ENCODE measurements around the gene FAM170B. TPM values are rescaled to one million over a fixed set of nuclear protein-coding genes. Genes with fewer than 3 reads are reported as not detected.

Gene FAM170B
- total and polyA plus RNA-seq, 9 of the 15 experiments (the other 6 are each of a cell fraction or from before 2014, with no cell fraction given), result 0.11 to 0.21 TPM; not detected in 7

DNA sequence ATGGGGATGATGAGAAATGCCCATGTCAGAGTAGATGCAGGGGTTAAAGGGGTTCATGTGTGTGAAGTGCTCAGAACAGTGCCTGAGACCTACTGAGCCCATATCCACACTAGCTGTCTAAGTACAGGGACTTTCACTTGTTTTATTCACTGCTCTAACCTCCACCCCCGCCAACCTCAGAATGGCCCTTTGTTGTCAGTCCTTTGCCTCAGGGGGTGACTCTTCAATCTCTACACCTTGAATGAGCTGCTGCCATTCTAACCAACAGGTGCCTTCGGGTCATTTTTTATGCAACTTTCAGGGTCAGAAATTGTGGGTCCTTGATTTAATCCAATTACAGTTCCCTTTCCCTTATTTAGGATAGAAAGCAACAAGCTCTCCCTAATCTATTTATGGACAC, 44.7 kb downstream of the FAM170B start:
- H3K36me3 ChIP-seq (ENCODE audit: control insufficient read depth, insufficient read depth, low read length), result no peaks in the 10 kb centered on the region
- no peak for ATAC-seq
- WGBS (ENCODE audit: insufficient coverage, low coverage, missing lambda C conversion rate), result 9% methylated on average over 2 of the region's 2 CpGs
- intact Hi-C loops (cut with micrococcal nuclease), result no loop called here
- no TSS peak for BruUV-seq (replicated peaks)
- no peak overlapping the region for H3K9ac ChIP-seq (ENCODE audit: insufficient read depth in 1 of 2, low read depth in 2 of 2, low read length in 2 of 2)
- no peak for DNase-seq (ENCODE audit: extremely low read depth in 1 of 4, low spot score in 3 of 4)
- H3K4me2 ChIP-seq (ENCODE audit: insufficient read depth, low read length), result no peak overlapping the region
- H3K9me1 ChIP-seq (ENCODE audit: control insufficient read depth, insufficient read depth, low read length), result peaks cover 2% of the 10 kb centered on the region
- in situ Hi-C loops (cut with MboI), result no loop called here
- no peak overlapping the region for H3K4me3 ChIP-seq
- POLR2A ChIA-PET, result interaction anchor here (0.5 to 2.1 kb wide), 5 partner anchors 9 to 37 kb away, joined by 3 to 8 read pairs (median 3); no protein-coding TSS in a partner anchor
- no peaks in the 10 kb centered on the region for H4K20me1 ChIP-seq (replicated peaks; ENCODE audit: control insufficient read depth, insufficient read depth, low read length)
- FAIRE-seq, result no peak
- CTCF ChIA-PET (ENCODE audit: low intra/inter-chr PET ratio), result no interaction called here
- no peak overlapping the region for H3K27ac ChIP-seq (ENCODE audit: extremely low read depth, low read depth, low read length)
- H3K79me2 ChIP-seq (ENCODE audit: control insufficient read depth, insufficient read depth, low read length), result no peaks in the 10 kb centered on the region
- H3K4me1 ChIP-seq (replicated peaks in 1 of 2; ENCODE audit: control insufficient read depth in 2 of 2, insufficient read depth in 2 of 2, low read length in 2 of 2), result no peaks in the 10 kb centered on the region
- no peak overlapping the region for H2AFZ ChIP-seq (ENCODE audit: low read depth, low read length)
- H3K9me3 ChIP-seq (replicated peaks; ENCODE audit: control insufficient read depth, insufficient read depth, low read depth, low read length), result no peaks in the 10 kb centered on the region; the same call in 1 of the 2 replicates
- no peaks in the 10 kb centered on the region for H3K27me3 ChIP-seq (ENCODE audit: control insufficient read depth in 2 of 2, insufficient read depth in 2 of 2, low read length in 2 of 2)
- TF ChIP-seq ZNF644 (tag; IDR thresholded peaks at IDR 0.05; ENCODE audit: low read depth) (no peak), ZBTB8A (IDR thresholded peaks at IDR 0.05; ENCODE audit: partially characterized antibody) (no peak), ZNF445 (CRISPR knock-in tag; IDR thresholded peaks at IDR 0.05; ENCODE audit: low read depth) (no peak), TCFL5 (CRISPR knock-in tag; conservative IDR thresholded peaks at IDR 0.05) (no peak), NBN (IDR thresholded peaks at IDR 0.05; ENCODE audit: low read depth) (no peak), TOE1 (IDR thresholded peaks at IDR 0.05; ENCODE audit: borderline replicate concordance) (no peak), TOE1 (CRISPR knock-in tag; IDR thresholded peaks at IDR 0.05; ENCODE audit: borderline replicate concordance, low read depth) (no peak), FOXM1 (IDR thresholded peaks at IDR 0.05; ENCODE audit: low read depth) (no peak), FOXM1 (CRISPR knock-in tag; IDR thresholded peaks at IDR 0.05; ENCODE audit: low read depth) (no peak), RBBP5 (IDR thresholded peaks at IDR 0.05; ENCODE audit: borderline replicate concordance, insufficient read depth, low read length, poor library complexity, severe bottlenecking) (no peak), RFX7 (CRISPR knock-in tag; IDR thresholded peaks at IDR 0.05) (no peak), RERE (CRISPR knock-in tag; IDR thresholded peaks at IDR 0.05; ENCODE audit: borderline replicate concordance) (no peak), ZNF766 (CRISPR knock-in tag; conservative IDR thresholded peaks at IDR 0.05) (no peak), NFRKB (IDR thresholded peaks at IDR 0.05; ENCODE audit: low read depth) (no peak), ZNF12 (CRISPR knock-in tag; IDR thresholded peaks at IDR 0.05) (no peak), EGR1 (conservative IDR thresholded peaks at IDR 0.05) (no peak)

All from K562 (cell line).